Measurements from ENCODE around the gene CNIH2. TPM values are rescaled to one million over a fixed set of nuclear protein-coding genes. Genes with fewer than 3 reads are reported as not detected.
A peak's percentile ranks its signal among the peaks of the same experiment; 100 is the strongest.

Gene CNIH2
- total and polyA plus RNA-seq, 9 of the 15 experiments (the other 6 are each of a cell fraction or from before 2014, with no cell fraction given), result 0.26 to 0.89 (median 0.40) TPM; not detected in 4

GRCh38 chr11:66288671-66289547 is 10.9 kb downstream of the CNIH2 start, which contains the start of gene YIF1A (continued):
- TF ChIP-seq ZMIZ1 (IDR thresholded peaks at IDR 0.05; ENCODE audit: low read depth in 2 of 2, low read length in 2 of 2) (no peak), AFF1 (IDR thresholded peaks at IDR 0.05; ENCODE audit: low read depth in 1 of 2, partially characterized antibody in 2 of 2) (no peak), CBX3 (IDR thresholded peaks at IDR 0.05; ENCODE audit: borderline replicate concordance in 1 of 2, low read length in 2 of 2) (no peak), CHD2 (IDR thresholded peaks at IDR 0.05; ENCODE audit: low read depth, low read length) (peak; percentile 86), ZNF551 (CRISPR knock-in tag; IDR thresholded peaks at IDR 0.05) (no peak), MLX (CRISPR knock-in tag; conservative IDR thresholded peaks at IDR 0.05) (no peak), ZNF561 (CRISPR knock-in tag; conservative IDR thresholded peaks at IDR 0.05) (no peak), HCFC1 (IDR thresholded peaks at IDR 0.05; ENCODE audit: low read depth, low read length) (peak; percentile 43), U2AF1 (optimal IDR thresholded peaks at IDR 0.05; ENCODE audit: low read depth, low read length) (no peak), CCNT2 (IDR thresholded peaks at IDR 0.05; ENCODE audit: borderline replicate concordance, extremely low read depth, insufficient read length, low read depth, low read length) (peak; percentile 65), POLR3A (IDR thresholded peaks at IDR 0.05; ENCODE audit: borderline replicate concordance, extremely low read depth, insufficient read depth, insufficient read length) (no peak), POLR3G (IDR thresholded peaks at IDR 0.05; ENCODE audit: extremely low read depth, insufficient read length, insufficient replicate concordance) (no peak), HMG20A (CRISPR knock-in tag; conservative IDR thresholded peaks at IDR 0.05) (no peak)

All from K562 (cell line).